ENCODE measurements around the gene EXOSC6. TPM values are rescaled to one million over a fixed set of nuclear protein-coding genes. Genes with fewer than 3 reads are reported as not detected.
"Not testable (repeated sequence)": the region's sequence is repeated elsewhere in the genome, so short reads cannot be mapped to it uniquely, and the experiment has no call there.

EXOSC6 gene
- total RNA-seq, 1 donor from 2014 or later, result 29.1 TPM

DNA sequence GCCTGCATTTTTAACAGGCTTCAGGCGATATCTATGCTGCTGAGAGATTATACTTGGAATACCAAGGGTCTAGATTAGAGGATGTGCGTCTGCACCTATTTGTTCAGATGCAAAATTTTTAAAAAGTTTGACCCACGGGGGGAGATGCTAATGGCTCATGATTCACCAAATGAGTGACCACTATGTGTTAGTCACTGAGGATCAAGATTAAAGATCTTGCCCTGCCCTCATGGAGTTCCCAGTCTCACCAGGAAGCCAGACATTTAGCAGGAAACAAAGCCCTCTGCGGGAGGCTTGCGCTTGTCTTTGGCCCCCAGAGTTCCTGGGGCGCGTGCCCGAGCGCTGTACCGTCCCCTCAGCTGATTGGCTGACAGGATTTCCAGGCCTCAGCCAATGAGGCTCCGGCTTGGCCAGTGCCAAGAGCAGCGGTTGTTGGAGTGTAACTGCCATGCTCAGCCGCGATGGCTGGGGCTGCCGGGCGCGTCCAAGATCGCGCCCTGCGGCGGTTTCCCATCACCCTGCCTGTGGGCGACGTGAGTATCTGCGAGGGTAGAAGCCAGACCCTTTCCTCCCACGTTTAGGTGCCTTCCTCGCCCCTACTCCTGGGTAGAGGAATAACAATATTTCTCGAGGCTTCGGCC lies 42.8 kb upstream of the EXOSC6 start:
- H3K9me3 Mint-ChIP-seq (ENCODE audit: low read depth), result no peaks in the 10 kb centered on the region
- no peak overlapping the region for H3K27ac Mint-ChIP-seq
- no peak overlapping the region for H3K4me3 Mint-ChIP-seq (ENCODE audit: low read depth)
- peaks cover 8% of the 10 kb centered on the region for H3K4me1 Mint-ChIP-seq (ENCODE audit: low read depth)
- no peaks in the 10 kb centered on the region for H3K36me3 Mint-ChIP-seq (ENCODE audit: insufficient read depth)
- H3K27me3 Mint-ChIP-seq, result no peaks in the 10 kb centered on the region
- DNase-seq (ENCODE audit: low spot score, unreplicated experiment), result no peak
- TF ChIP-seq, protein P1, sequence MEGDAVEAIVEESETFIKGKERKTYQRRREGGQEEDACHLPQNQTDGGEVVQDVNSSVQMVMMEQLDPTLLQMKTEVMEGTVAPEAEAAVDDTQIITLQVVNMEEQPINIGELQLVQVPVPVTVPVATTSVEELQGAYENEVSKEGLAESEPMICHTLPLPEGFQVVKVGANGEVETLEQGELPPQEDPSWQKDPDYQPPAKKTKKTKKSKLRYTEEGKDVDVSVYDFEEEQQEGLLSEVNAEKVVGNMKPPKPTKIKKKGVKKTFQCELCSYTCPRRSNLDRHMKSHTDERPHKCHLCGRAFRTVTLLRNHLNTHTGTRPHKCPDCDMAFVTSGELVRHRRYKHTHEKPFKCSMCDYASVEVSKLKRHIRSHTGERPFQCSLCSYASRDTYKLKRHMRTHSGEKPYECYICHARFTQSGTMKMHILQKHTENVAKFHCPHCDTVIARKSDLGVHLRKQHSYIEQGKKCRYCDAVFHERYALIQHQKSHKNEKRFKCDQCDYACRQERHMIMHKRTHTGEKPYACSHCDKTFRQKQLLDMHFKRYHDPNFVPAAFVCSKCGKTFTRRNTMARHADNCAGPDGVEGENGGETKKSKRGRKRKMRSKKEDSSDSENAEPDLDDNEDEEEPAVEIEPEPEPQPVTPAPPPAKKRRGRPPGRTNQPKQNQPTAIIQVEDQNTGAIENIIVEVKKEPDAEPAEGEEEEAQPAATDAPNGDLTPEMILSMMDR (IDR thresholded peaks at IDR 0.05; ENCODE audit: unreplicated experiment), result no peak

DNA sequence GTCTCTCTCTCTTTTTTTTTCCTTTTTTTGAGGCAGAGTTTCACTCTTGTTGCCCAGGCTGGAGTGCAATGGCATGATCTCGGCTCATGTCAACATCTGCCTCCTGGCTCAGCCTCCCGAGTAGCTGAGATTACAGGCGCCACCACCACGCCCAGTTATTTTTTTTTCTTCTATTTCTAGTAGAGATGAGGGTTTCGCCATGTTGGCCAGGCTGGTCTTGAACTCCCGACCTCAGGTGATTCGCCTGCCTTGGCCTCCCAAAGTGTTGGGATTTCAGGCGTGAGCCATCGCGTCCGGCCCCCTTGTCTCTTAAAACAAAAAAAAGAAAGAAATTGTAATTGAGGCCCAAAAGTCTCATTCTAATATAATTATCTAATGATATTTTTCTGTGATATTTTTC lies 40.4 kb upstream of the EXOSC6 start:
- H3K27ac Mint-ChIP-seq; H3K36me3 Mint-ChIP-seq (ENCODE audit: insufficient read depth); H3K4me1 Mint-ChIP-seq (ENCODE audit: low read depth); H3K4me3 Mint-ChIP-seq (ENCODE audit: low read depth); H3K27me3 Mint-ChIP-seq; DNase-seq (ENCODE audit: low spot score, unreplicated experiment); H3K9me3 Mint-ChIP-seq (ENCODE audit: low read depth): not testable (repeated sequence)

- H3K4me1 Mint-ChIP-seq (ENCODE audit: low read depth), result peaks cover 4% of the 10 kb centered on the region
- TF ChIP-seq, protein P1 (IDR thresholded peaks at IDR 0.05; ENCODE audit: unreplicated experiment), result no peak
- DNase-seq (ENCODE audit: low spot score, unreplicated experiment), result no peak
- H3K4me3 Mint-ChIP-seq (ENCODE audit: low read depth), result no peak overlapping the region
- H3K36me3 Mint-ChIP-seq (ENCODE audit: insufficient read depth), result no peaks in the 10 kb centered on the region
- H3K27me3 Mint-ChIP-seq, result no peaks in the 10 kb centered on the region
- no peaks in the 10 kb centered on the region for H3K9me3 Mint-ChIP-seq (ENCODE audit: low read depth)
- H3K27ac Mint-ChIP-seq, result peak overlapping the region; percentile 29
These were observed 39.3 kb upstream of the EXOSC6 start for GRCh38 chr16:70290949-70291519.

DNA sequence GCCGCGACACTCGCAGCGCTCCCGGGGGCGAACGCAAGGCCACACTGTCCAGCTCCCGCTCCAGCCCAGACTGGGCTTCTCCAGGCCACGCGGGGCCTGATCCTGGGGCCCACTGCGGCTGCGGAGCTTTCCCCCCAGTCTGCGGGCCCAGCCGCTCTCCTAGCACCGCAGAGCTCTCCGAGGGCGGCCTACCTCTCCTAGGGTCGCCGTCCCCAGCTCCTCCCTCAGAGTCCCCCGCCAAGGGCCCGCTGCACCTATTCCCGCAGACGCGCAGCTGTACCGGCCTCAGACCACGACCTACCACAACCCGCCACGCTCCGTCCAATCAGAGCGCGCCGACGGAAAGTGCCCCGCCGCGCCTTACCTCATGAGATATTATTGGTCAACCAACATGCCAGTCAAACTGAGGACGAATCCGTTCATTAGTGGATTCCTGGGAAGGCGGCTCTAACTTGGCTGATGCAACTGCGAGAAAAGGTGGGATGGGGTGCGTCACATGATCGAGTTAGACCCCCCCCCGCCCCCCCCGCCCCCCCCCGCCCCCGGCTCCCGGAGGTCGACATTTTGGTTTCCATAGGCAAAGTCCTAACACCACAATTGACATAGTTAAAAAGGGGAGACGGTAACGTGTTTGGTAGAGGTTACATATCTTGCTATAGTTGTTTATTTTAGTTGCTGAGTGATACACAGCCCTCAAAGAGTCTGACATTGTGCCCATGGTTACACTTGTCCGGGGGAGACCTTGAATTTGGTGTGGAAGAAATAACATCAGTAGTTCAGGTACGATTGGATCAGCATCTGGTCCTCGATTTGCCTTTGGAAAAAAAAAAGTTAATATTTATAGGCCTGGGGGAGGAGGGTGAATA lies 37.7 kb upstream of the EXOSC6 start, which contains the start of gene AARS1:
AARS1 (minus strand) TSS at position 278 of the 866 bp plus-strand sequence. CDS start 6,743 bp downstream, outside the sequence.
- Mint-ChIP-seq H3K4me3 (ENCODE audit: low read depth) (peak within 1 kb of the TSS; percentile 92), H3K27me3 (no peaks in the 10 kb centered on the region), H3K4me1 (ENCODE audit: low read depth) (peaks cover 5% of the 10 kb centered on the region), H3K27ac (peak within 1 kb of the TSS; percentile 99), H3K9me3 (ENCODE audit: low read depth) (no peaks in the 10 kb centered on the region), H3K36me3 (ENCODE audit: insufficient read depth) (peaks cover 2% of the 10 kb centered on the region)
- peak; percentile 96 for DNase-seq (ENCODE audit: low spot score, unreplicated experiment)
- TF ChIP-seq, protein P1 (IDR thresholded peaks at IDR 0.05; ENCODE audit: unreplicated experiment), result peak; percentile 0

DNA sequence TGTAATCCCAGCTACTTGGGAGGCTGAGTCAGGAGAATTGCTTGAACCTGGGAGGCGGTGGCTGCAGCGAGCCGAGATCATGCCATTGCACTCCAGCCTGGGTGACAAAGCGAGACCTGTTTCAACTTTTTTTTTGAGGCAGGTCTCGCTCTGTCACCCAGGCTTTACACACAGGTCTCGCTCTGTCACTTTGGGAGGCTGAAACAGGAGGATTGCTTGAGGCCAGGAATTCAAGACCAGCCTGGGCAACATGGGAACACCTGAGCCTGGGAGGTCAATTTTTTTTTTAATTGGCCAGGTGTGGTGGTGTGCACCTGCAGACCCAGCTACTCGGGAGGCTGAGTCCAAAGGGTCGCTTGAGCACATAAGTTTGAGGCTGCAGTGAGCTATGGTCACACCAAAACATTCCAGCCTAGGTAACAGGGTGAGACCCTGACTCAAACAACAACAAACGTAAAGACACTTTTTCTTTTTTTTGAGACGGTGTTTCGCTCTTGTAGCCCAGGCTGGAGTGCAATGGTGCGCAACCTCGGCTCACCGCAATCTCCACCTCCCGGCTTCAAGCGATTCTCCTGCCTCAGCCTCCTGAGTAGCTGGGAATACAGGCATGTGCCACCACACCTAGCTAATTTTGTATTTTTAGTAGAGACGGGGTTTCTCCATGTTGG lies 35.7 kb upstream of the EXOSC6 start:
- peak overlapping the region; percentile 92 for H3K4me3 Mint-ChIP-seq (ENCODE audit: low read depth)
- H3K27ac Mint-ChIP-seq, result peak overlapping the region; percentile 99
- H3K9me3 Mint-ChIP-seq (ENCODE audit: low read depth); DNase-seq (ENCODE audit: low spot score, unreplicated experiment); H3K36me3 Mint-ChIP-seq (ENCODE audit: insufficient read depth); H3K4me1 Mint-ChIP-seq (ENCODE audit: low read depth); H3K27me3 Mint-ChIP-seq: not testable (repeated sequence)

- Mint-ChIP-seq H3K27me3 (no peaks in the 10 kb centered on the region), H3K4me1 (ENCODE audit: low read depth) (no peaks in the 10 kb centered on the region), H3K27ac (no peak overlapping the region), H3K9me3 (ENCODE audit: low read depth) (no peaks in the 10 kb centered on the region), H3K4me3 (ENCODE audit: low read depth) (no peak overlapping the region), H3K36me3 (ENCODE audit: insufficient read depth) (peaks cover 30% of the 10 kb centered on the region)
- TF ChIP-seq, protein P1 (IDR thresholded peaks at IDR 0.05; ENCODE audit: unreplicated experiment), result no peak
- DNase-seq (ENCODE audit: low spot score, unreplicated experiment), result no peak
These were observed 24.7 kb upstream of the EXOSC6 start for GRCh38 chr16:70276392-70276791.

Measured in progenitor cell of endocrine pancreas (in vitro differentiated cells).